PC-3 (cell line): ENCODE measurements around the gene SERPIND1. TPM values are rescaled to one million over a fixed set of nuclear protein-coding genes. Genes with fewer than 3 reads are reported as not detected.

Experiments used
- ATAC-seq: fragments of 200-7000 bp; cut with Tn5 transposase; 2 replicates; pipeline ENCODE4 v1.9.1; 2020; ENCODE audit warnings: mild to moderate bottlenecking, moderate library complexity
- BruUV-seq: library from RNA; stranded (reverse); fragments of 400-500 nt; replicated peaks from 2 replicates; lab custom pipeline; 2021; lab: Mats Ljungman, UMichigan
- CTCF ChIA-PET: fragments of 300-600 bp; sonication (Branson Sonifier 250); formaldehyde crosslinking; loops from one replicate; lab custom pipeline; 2022; ENCODE audit warnings: antibody characterized with exemption; lab: Charles Lee
- POLR2A ChIA-PET: fragments of 300-600 bp; sonication (Branson Sonifier 250); formaldehyde crosslinking; loops from one replicate; lab custom pipeline; 2022; ENCODE audit warnings: antibody characterized with exemption; ENCODE audit not compliant: unreplicated experiment; lab: Charles Lee
- DNase-seq: peaks from one replicate; pipeline ENCODE4 v3.0.0-alpha.2; 2015
- H2AFZ ChIP-seq: fragments of 300-600 bp; sonication (generic); 2 replicates; pipeline ENCODE4 v1.6.0; 2016; ENCODE audit warnings: antibody characterized with exemption, low read length
- H3F3A ChIP-seq: fragments of 300-600 bp; sonication (generic); one replicate; pipeline ENCODE4 v1.6.0; 2017; ENCODE audit warnings: antibody characterized with exemption, low read length, control low read depth, mild to moderate bottlenecking; ENCODE audit not compliant: unreplicated experiment
- H3K27ac ChIP-seq: fragments of 300-600 bp; sonication (generic); 2 replicates; pipeline ENCODE4 v1.5.1; 2016; ENCODE audit warnings: mild to moderate bottlenecking, low read length
- H3K27me3 ChIP-seq: fragments of 300-600 bp; sonication (generic); 2 replicates; pipeline ENCODE4 v1.6.1; 2016; ENCODE audit warnings: low read length, mixed read lengths
- H3K36me3 ChIP-seq: fragments of 300-600 bp; sonication (generic); 2 replicates; pipeline ENCODE4 v1.6.1; 2016; ENCODE audit warnings: low read depth, mixed run types, low read length, mixed read lengths
- H3K4me1 ChIP-seq: fragments of 300-600 bp; sonication (generic); 2 replicates; pipeline ENCODE4 v1.5.1; 2016; ENCODE audit warnings: low read length; ENCODE audit not compliant: insufficient read depth
- H3K4me2 ChIP-seq: fragments of 300-600 bp; sonication (generic); 2 replicates; pipeline ENCODE4 v1.6.0; 2016; ENCODE audit warnings: low read length
- H3K4me3 ChIP-seq: fragments of 300-600 bp; sonication (generic); 2 replicates; pipeline ENCODE4 v1.5.1; 2016; ENCODE audit warnings: mild to moderate bottlenecking, low read length, mixed read lengths
- H3K79me2 ChIP-seq: fragments of 300-600 bp; sonication (generic); 2 replicates; pipeline ENCODE4 v1.6.1; 2017; ENCODE audit warnings: low read length, mixed read lengths
- H3K9ac ChIP-seq: fragments of 300-600 bp; sonication (generic); 2 replicates; pipeline ENCODE4 v1.6.0; 2016; ENCODE audit warnings: mild to moderate bottlenecking, low read length
- H3K9me2 ChIP-seq: fragments of 300-600 bp; sonication (generic); replicated peaks from 2 replicates; pipeline ENCODE4 v1.6.1; 2016; ENCODE audit warnings: mixed run types, low read length, mixed read lengths
- H3K9me3 ChIP-seq: fragments of 300-600 bp; sonication (generic); 2 replicates; pipeline ENCODE4 v1.6.1; 2016; ENCODE audit warnings: low read length, mixed read lengths
- H4K20me1 ChIP-seq: fragments of 300-600 bp; sonication (generic); 2 replicates; pipeline ENCODE4 v1.6.1; 2016; ENCODE audit warnings: low read length, mixed read lengths
- CTCF ChIP-seq: fragments of 300-600 bp; sonication (generic); conservative IDR thresholded peaks from 2 replicates; pipeline ENCODE4 v1.5.1; 2017; ENCODE audit warnings: antibody characterized with exemption, low read depth, mild to moderate bottlenecking, low read length
- EZH2 ChIP-seq: fragments of 300-600 bp; sonication (generic); IDR thresholded peaks from one replicate; pipeline ENCODE4 v1.6.1; 2017; ENCODE audit warnings: antibody characterized with exemption, mild to moderate bottlenecking, low read length; ENCODE audit not compliant: unreplicated experiment
- EZH2phosphoT487 ChIP-seq: fragments of 300-600 bp; sonication (generic); IDR thresholded peaks from 2 replicates; pipeline ENCODE4 v1.6.1; 2018; ENCODE audit warnings: mild to moderate bottlenecking, antibody characterized with exemption, low read length, borderline replicate concordance
- intact Hi-C: fragments of 100-400 bp; cut with micrococcal nuclease; formaldehyde crosslinking; loops from 2 replicates; pipeline ENCODE4 v1.9.0; 2023
- total RNA-seq: library from RNA; depleted of rRNA; stranded (reverse); fragments of >200 nt; gene quantifications from 2 replicates; pipeline ENCODE4 v1.2.3, GENCODE V29; 2014

The SERPIND1 gene
- total RNA-seq, 1 experiment from 2014 or later: 2.9 TPM

GRCh38 chr22:20774882-20775281 lies 969 bp downstream of the SERPIND1 start:
- Histone ChIP-seq H2AFZ (no peak overlapping the region), H3K4me1 (peaks cover 29% of the 10 kb centered on the region), H3K9me3 (no peaks in the 10 kb centered on the region), H3K4me2 (no peak overlapping the region), H3K9ac (no peak overlapping the region), H3K79me2 (no peaks in the 10 kb centered on the region), H3F3A (peaks cover under 1% of the 10 kb centered on the region), H4K20me1 (no peaks in the 10 kb centered on the region), H3K27ac (no peak overlapping the region), H3K9me2 (no peaks in the 10 kb centered on the region), H3K27me3 (no peaks in the 10 kb centered on the region), H3K4me3 (no peak overlapping the region), H3K36me3 (no peaks in the 10 kb centered on the region)
- ChIA-PET POLR2A (no interaction called here), CTCF (no interaction called here)
- no TSS peak for BruUV-seq
- no peak for TF ChIP-seq EZH2phosphoT487
- no peak for TF ChIP-seq CTCF
- TF ChIP-seq EZH2: no peak
- no peak for DNase-seq
- intact Hi-C loops: no loop called here
- ATAC-seq: no peak

- H3K79me2 ChIP-seq: no peaks in the 10 kb centered on the region
- no peak overlapping the region for H3K27ac ChIP-seq
- H3F3A ChIP-seq: peaks cover 4% of the 10 kb centered on the region
- TF ChIP-seq EZH2phosphoT487 (no peak), EZH2 (no peak), CTCF (no peak)
- intact Hi-C loops: no loop called here
- no peaks in the 10 kb centered on the region for H3K9me3 ChIP-seq
- H3K4me1 ChIP-seq: peaks cover 34% of the 10 kb centered on the region
- no peak overlapping the region for H3K9ac ChIP-seq
- no peaks in the 10 kb centered on the region for H4K20me1 ChIP-seq
- ATAC-seq (no peak), DNase-seq (no peak)
- H3K9me2 ChIP-seq: no peaks in the 10 kb centered on the region
- H3K36me3 ChIP-seq: no peaks in the 10 kb centered on the region
- ChIA-PET CTCF (no interaction called here), POLR2A (no interaction called here)
- BruUV-seq: no TSS peak
- H3K4me2 ChIP-seq: no peak overlapping the region
- H2AFZ ChIP-seq: no peak overlapping the region
- no peak overlapping the region for H3K4me3 ChIP-seq
- H3K27me3 ChIP-seq: no peaks in the 10 kb centered on the region
These were observed 1.5 kb downstream of the SERPIND1 start for GRCh38 chr22:20775342-20775895.

- Histone ChIP-seq H3K4me1 (peaks cover 48% of the 10 kb centered on the region), H3K9me3 (no peaks in the 10 kb centered on the region), H3K27me3 (no peaks in the 10 kb centered on the region), H3K9ac (peak overlapping the region; percentile 48), H4K20me1 (no peaks in the 10 kb centered on the region), H2AFZ (no peak overlapping the region), H3K9me2 (no peaks in the 10 kb centered on the region), H3K36me3 (no peaks in the 10 kb centered on the region), H3K4me2 (peak overlapping the region; percentile 35; the same call in 1 of the 2 replicates), H3K27ac (peak overlapping the region; percentile 95), H3K4me3 (no peak overlapping the region), H3K79me2 (no peaks in the 10 kb centered on the region), H3F3A (peaks cover 9% of the 10 kb centered on the region)
- no peak for DNase-seq
- CTCF ChIA-PET: interaction anchor here (1.2 kb wide), 1 partner anchor 26 kb away, joined by 3 read pairs; no protein-coding TSS in a partner anchor
- TF ChIP-seq EZH2phosphoT487 (no peak), CTCF (no peak), EZH2 (no peak)
- BruUV-seq: no TSS peak
- intact Hi-C loops: loop anchor here (2.0 kb wide), 1 partner anchor 74 kb away; no protein-coding TSS in a partner anchor
- no peak for ATAC-seq
- POLR2A ChIA-PET: no interaction called here
These were observed 2.9 kb downstream of the SERPIND1 start for GRCh38 chr22:20776624-20777405.
